ENCODE measurements around the gene NACC1. TPM values are rescaled to one million over a fixed set of nuclear protein-coding genes. Genes with fewer than 3 reads are reported as not detected.
A peak's percentile ranks its signal among the peaks of the same experiment; 100 is the strongest.

NACC1 gene
- total and polyA plus RNA-seq, 2 of the 8 experiments (the other 6 are each of a cell fraction or from before 2014, with no cell fraction given): 234 to 301 TPM

GRCh38 chr19:13169769-13170168 lies 51.7 kb downstream of the NACC1 start:
- Histone ChIP-seq H3K56ac (replicated peaks; ENCODE audit: insufficient read length, low read depth, low read length) (no peak overlapping the region), H4K91ac (replicated peaks; ENCODE audit: insufficient read length, low read length) (peak overlapping the region; percentile 91), H2BK15ac (ENCODE audit: low read length) (peak overlapping the region; percentile 90; the same call in 1 of the 2 replicates), H2BK20ac (ENCODE audit: low read length) (no peak overlapping the region), H3K27ac (ENCODE audit: low read depth, low read length) (no peak overlapping the region), H3K23ac (ENCODE audit: insufficient read length) (no peak overlapping the region), H3K36me3 (ENCODE audit: control insufficient read depth in 2 of 4, insufficient read depth in 4 of 4, low read length in 3 of 4) (no peaks in the 10 kb centered on the region), H2BK120ac (replicated peaks; ENCODE audit: low read depth, low read length) (no peak overlapping the region), H3K27me3 (replicated peaks in 1 of 4; ENCODE audit: control insufficient read depth in 3 of 4, extremely low read depth in 1 of 4, insufficient read depth in 3 of 4, low read length in 3 of 4) (no peaks in the 10 kb centered on the region), H4K5ac (ENCODE audit: insufficient read length, low read depth, low read length) (peak overlapping the region; percentile 70), H3K79me1 (ENCODE audit: low read depth, low read length) (no peaks in the 10 kb centered on the region; the same call in 1 of the 2 replicates), H4K8ac (ENCODE audit: extremely low read depth, insufficient read depth, low read length) (no peak overlapping the region), H3K4me1 (replicated peaks in 1 of 4; ENCODE audit: control insufficient read depth in 3 of 4, insufficient read depth in 4 of 4, low read length in 3 of 4) (peaks cover 9 to 21% (median 14%) of the 10 kb centered on the region in 4 experiments), H3K14ac (ENCODE audit: insufficient read length) (no peak overlapping the region), H3K4me2 (ENCODE audit: insufficient read depth in 1 of 2, low read depth in 2 of 2, low read length in 2 of 2) (no peak overlapping the region), H3K4ac (replicated peaks; ENCODE audit: insufficient read length, low read depth, low read length) (peak overlapping the region; percentile 94), H3K9me3 (ENCODE audit: insufficient read depth in 2 of 2, low read depth in 1 of 2, low read length in 1 of 2) (no peaks in the 10 kb centered on the region), H2BK12ac (ENCODE audit: low read depth, low read length) (peak overlapping the region; percentile 94; the same call in 1 of the 2 replicates), H2AFZ (ENCODE audit: low read length) (no peak overlapping the region), H4K20me1 (replicated peaks in 1 of 2; ENCODE audit: control insufficient read depth in 1 of 2, insufficient read depth in 2 of 2, low read length in 2 of 2) (no peaks in the 10 kb centered on the region), H3K79me2 (ENCODE audit: control insufficient read depth in 1 of 2, insufficient read depth in 2 of 2, low read length in 2 of 2) (no peaks in the 10 kb centered on the region), H3K4me3 (ENCODE audit: extremely low read depth in 1 of 4, insufficient read depth in 2 of 4, low read depth in 3 of 4, low read length in 4 of 4) (no peak overlapping the region), H3K23me2 (ENCODE audit: low read depth, low read length) (peaks cover 3% of the 10 kb centered on the region; the same call in 1 of the 2 replicates), H2AK5ac (ENCODE audit: low read depth, low read length) (peak overlapping the region; percentile 89; the same call in 1 of the 2 replicates), H3K9ac (replicated peaks in 1 of 4; ENCODE audit: extremely low read depth in 1 of 4, low read depth in 3 of 4, low read length in 3 of 4) (no peak overlapping the region), H2BK5ac (ENCODE audit: low read depth, low read length) (peak overlapping the region; percentile 49; the same call in 1 of the 2 replicates), H3K18ac (ENCODE audit: extremely low read depth, low read length) (no peak overlapping the region)
- POLR2A ChIA-PET (ENCODE audit: partially characterized antibody): interaction anchor here (1.0 to 12.0 kb wide), 5 partner anchors 9 to 65 kb away, joined by 3 to 530 read pairs (median 8); partner anchors contain the start of genes IER2 and STX10
- no peak for DNase-seq (ENCODE audit: low read depth in 1 of 2, low spot score in 2 of 2)
- 93% methylated on average over 5 of the region's 5 CpGs; no CpG with 5 or more reads in 1 of the 2 experiments for WGBS, 2 experiments (ENCODE audit: extremely low coverage in 1 of 2, insufficient coverage in 1 of 2, insufficient read length in 1 of 2, insufficient replicate concordance in 2 of 2, low coverage in 1 of 2, low lambda C conversion rate in 2 of 2, missing lambda C conversion rate in 1 of 2)
- no peak for FAIRE-seq
- CTCF ChIA-PET (ENCODE audit: partially characterized antibody): interaction anchor here (0.9 to 4.7 kb wide), 6 partner anchors 12 to 258 kb away, joined by 3 to 41 read pairs (median 8); no protein-coding TSS in a partner anchor
- TF ChIP-seq USF2 (IDR thresholded peaks at IDR 0.05; ENCODE audit: low read length): no peak
- TF ChIP-seq BRCA1 (IDR thresholded peaks at IDR 0.05; ENCODE audit: low read depth, low read length): no peak
- TF ChIP-seq MAFK (IDR thresholded peaks at IDR 0.05; ENCODE audit: low read depth, low read length): no peak
- no peak for TF ChIP-seq RFX5 (IDR thresholded peaks at IDR 0.05; ENCODE audit: borderline replicate concordance, low read depth, low read length)
- no peak for TF ChIP-seq TAF7 (optimal IDR thresholded peaks at IDR 0.05; ENCODE audit: borderline replicate concordance, low read depth, low read length)
- TF ChIP-seq YY1 (IDR thresholded peaks at IDR 0.05; ENCODE audit: low read depth, low read length): no peak
- no peak for TF ChIP-seq PHF8 (conservative IDR thresholded peaks at IDR 0.05; ENCODE audit: low read depth, low read length)
- TF ChIP-seq SRF (IDR thresholded peaks at IDR 0.05; ENCODE audit: low read depth, low read length): no peak
- no peak for TF ChIP-seq RAD21 (IDR thresholded peaks at IDR 0.05 in 1 of 2, conservative IDR thresholded peaks at IDR 0.05 in 1 of 2; ENCODE audit: low read depth in 2 of 2, low read length in 2 of 2)
- TF ChIP-seq RBBP5 (IDR thresholded peaks at IDR 0.05; ENCODE audit: borderline replicate concordance, low read depth, low read length): no peak
- TF ChIP-seq SUZ12 (IDR thresholded peaks at IDR 0.05; ENCODE audit: low read length): no peak
- TF ChIP-seq SIN3A (conservative IDR thresholded peaks at IDR 0.05 in 1 of 2, IDR thresholded peaks at IDR 0.05 in 1 of 2; ENCODE audit: low read depth in 1 of 2, low read length in 2 of 2): no peak

Measured in H1 (cell line).